ENCODE data around the gene HELQ. TPM values are rescaled to one million over a fixed set of nuclear protein-coding genes. Genes with fewer than 3 reads are reported as not detected.

Gene HELQ
- total and polyA plus RNA-seq, 4 donors, result 5.8 to 10.0 (median 6.7) TPM

GRCh38 chr4:83473966-83474365 lies 18.3 kb upstream of the HELQ start:
- DNase-seq (ENCODE audit: low spot score), result no peak
- Histone ChIP-seq H3K4me3 (ENCODE audit: low read depth in 1 of 3, low read length in 3 of 3) (no peak overlapping the region), H3K36me3 (ENCODE audit: control insufficient read depth in 4 of 4, insufficient read depth in 3 of 4, low read depth in 1 of 4, low read length in 3 of 4) (peaks cover 0 to 6% (median under 1%) of the 10 kb centered on the region in 4 donors), H3K9ac (ENCODE audit: low read depth in 1 of 2, low read length in 2 of 2) (no peak overlapping the region), H3K27ac (ENCODE audit: low read depth in 1 of 2, low read length in 2 of 2) (no peak overlapping the region), H3K27me3 (ENCODE audit: control insufficient read depth in 4 of 4, insufficient read depth in 4 of 4, low read length in 3 of 4) (no peaks in the 10 kb centered on the region), H3K9me3 (ENCODE audit: control insufficient read depth in 4 of 4, low read length in 3 of 4) (no peaks in the 10 kb centered on the region), H3K4me1 (ENCODE audit: control insufficient read depth in 4 of 4, insufficient read depth in 4 of 4, low read length in 3 of 4) (no peaks in the 10 kb centered on the region)
- TF ChIP-seq JUND (IDR thresholded peaks at IDR 0.05), result no peak
- WGBS, result 97% methylated on average over 2 of the region's 2 CpGs

GRCh38 chr4:83473423-83473822 lies 17.8 kb upstream of the HELQ start:
- no peak for TF ChIP-seq CTCF (IDR thresholded peaks at IDR 0.05; ENCODE audit: low read depth, low read length, missing input control)
- no peak for TF ChIP-seq HNF4G (IDR thresholded peaks at IDR 0.05)
- no peak for TF ChIP-seq NR2F2 (IDR thresholded peaks at IDR 0.05)
- no peak for TF ChIP-seq FOXA1 (IDR thresholded peaks at IDR 0.05)
- TF ChIP-seq YY1 (IDR thresholded peaks at IDR 0.05), result no peak
- TF ChIP-seq TAF1 (conservative IDR thresholded peaks at IDR 0.05), result no peak
- no peak for TF ChIP-seq RAD21 (IDR thresholded peaks at IDR 0.05)
- TF ChIP-seq EGR1 (IDR thresholded peaks at IDR 0.05; ENCODE audit: low read depth in 2 of 2), result no peak
- TF ChIP-seq MAX (IDR thresholded peaks at IDR 0.05), result no peak
- no peak for TF ChIP-seq ATF3 (IDR thresholded peaks at IDR 0.05)
- TF ChIP-seq GABPA (IDR thresholded peaks at IDR 0.05 in 1 of 2, conservative IDR thresholded peaks at IDR 0.05 in 1 of 2), result no peak
- no peak for TF ChIP-seq SP1 (IDR thresholded peaks at IDR 0.05)
- TF ChIP-seq REST (IDR thresholded peaks at IDR 0.05), result no peak
- TF ChIP-seq ZBTB33 (IDR thresholded peaks at IDR 0.05), result no peak
- no peak for TF ChIP-seq RXRA (IDR thresholded peaks at IDR 0.05)
- TF ChIP-seq HNF4A (conservative IDR thresholded peaks at IDR 0.05), result no peak
- no peak for TF ChIP-seq JUND (IDR thresholded peaks at IDR 0.05)
- no peaks in the 10 kb centered on the region for H3K9me3 ChIP-seq (ENCODE audit: control insufficient read depth in 4 of 4, low read length in 3 of 4)
- no peak overlapping the region for H3K4me3 ChIP-seq (ENCODE audit: low read depth in 1 of 3, low read length in 3 of 3)
- WGBS, result 91% methylated on average over 4 of the region's 4 CpGs
- peaks cover 0 to 6% (median under 1%) of the 10 kb centered on the region in 4 donors for H3K36me3 ChIP-seq (ENCODE audit: control insufficient read depth in 4 of 4, insufficient read depth in 3 of 4, low read depth in 1 of 4, low read length in 3 of 4)
- no peak overlapping the region for H3K9ac ChIP-seq (ENCODE audit: low read depth in 1 of 2, low read length in 2 of 2)
- H3K27ac ChIP-seq (ENCODE audit: low read depth in 1 of 2, low read length in 2 of 2), result no peak overlapping the region
- H3K4me1 ChIP-seq (ENCODE audit: control insufficient read depth in 4 of 4, insufficient read depth in 4 of 4, low read length in 3 of 4), result no peaks in the 10 kb centered on the region
- DNase-seq (ENCODE audit: low spot score), result no peak
- no peaks in the 10 kb centered on the region for H3K27me3 ChIP-seq (ENCODE audit: control insufficient read depth in 4 of 4, insufficient read depth in 4 of 4, low read length in 3 of 4)
